ENCODE results near the gene KCNJ9.

The KCNJ9 gene

DNA sequence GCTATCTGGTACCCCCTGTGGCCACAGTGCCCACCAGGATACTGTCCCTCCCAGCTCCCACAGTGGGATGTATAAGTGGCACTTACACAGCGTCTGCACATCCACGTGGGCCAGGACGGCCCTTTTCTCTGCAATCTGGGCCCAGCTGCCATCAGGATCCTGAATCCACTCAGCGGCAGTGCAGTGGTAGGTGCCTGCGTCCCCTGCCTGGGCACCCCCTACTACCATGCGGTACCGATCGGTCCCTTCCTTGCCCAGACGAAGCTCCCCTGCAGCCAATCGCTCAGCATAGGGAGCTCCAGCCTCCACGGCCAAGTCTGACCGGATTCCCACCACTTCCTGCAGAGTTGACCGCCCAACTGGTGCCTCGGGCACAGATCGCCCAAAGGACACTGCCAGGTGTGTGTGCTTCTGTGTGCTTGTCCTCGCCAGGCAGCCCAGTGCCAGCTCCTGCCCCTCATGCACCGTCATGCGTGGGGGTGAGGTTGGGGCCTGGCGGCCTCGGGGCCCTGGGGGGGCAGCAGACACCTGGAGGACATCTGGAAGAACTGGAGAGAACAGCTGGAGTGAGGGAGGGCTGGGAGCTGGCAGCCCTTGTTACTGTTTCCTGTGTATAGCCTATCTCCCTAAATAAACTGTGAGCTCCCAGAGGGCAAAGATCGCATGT, 12.4 kb downstream of the KCNJ9 start:
- no peaks in the 10 kb centered on the region for H3K36me3 ChIP-seq (ENCODE audit: control insufficient read depth, insufficient read depth, low read length)
- H3K4me2 ChIP-seq (ENCODE audit: low read length), result no peak overlapping the region
- H3K9me3 ChIP-seq (ENCODE audit: control insufficient read depth, low read length), result no peaks in the 10 kb centered on the region
- H2AFZ ChIP-seq, result no peak overlapping the region
- H3K27me3 ChIP-seq (ENCODE audit: control insufficient read depth, insufficient read depth, low read length), result no peaks in the 10 kb centered on the region
- no peaks in the 10 kb centered on the region for H3K4me1 ChIP-seq
- TF ChIP-seq, protein P1, sequence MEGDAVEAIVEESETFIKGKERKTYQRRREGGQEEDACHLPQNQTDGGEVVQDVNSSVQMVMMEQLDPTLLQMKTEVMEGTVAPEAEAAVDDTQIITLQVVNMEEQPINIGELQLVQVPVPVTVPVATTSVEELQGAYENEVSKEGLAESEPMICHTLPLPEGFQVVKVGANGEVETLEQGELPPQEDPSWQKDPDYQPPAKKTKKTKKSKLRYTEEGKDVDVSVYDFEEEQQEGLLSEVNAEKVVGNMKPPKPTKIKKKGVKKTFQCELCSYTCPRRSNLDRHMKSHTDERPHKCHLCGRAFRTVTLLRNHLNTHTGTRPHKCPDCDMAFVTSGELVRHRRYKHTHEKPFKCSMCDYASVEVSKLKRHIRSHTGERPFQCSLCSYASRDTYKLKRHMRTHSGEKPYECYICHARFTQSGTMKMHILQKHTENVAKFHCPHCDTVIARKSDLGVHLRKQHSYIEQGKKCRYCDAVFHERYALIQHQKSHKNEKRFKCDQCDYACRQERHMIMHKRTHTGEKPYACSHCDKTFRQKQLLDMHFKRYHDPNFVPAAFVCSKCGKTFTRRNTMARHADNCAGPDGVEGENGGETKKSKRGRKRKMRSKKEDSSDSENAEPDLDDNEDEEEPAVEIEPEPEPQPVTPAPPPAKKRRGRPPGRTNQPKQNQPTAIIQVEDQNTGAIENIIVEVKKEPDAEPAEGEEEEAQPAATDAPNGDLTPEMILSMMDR (IDR thresholded peaks at IDR 0.05), result no peak
- no peaks in the 10 kb centered on the region for H3K79me2 ChIP-seq
- H3K9ac ChIP-seq, result no peak overlapping the region
- no peak overlapping the region for H3K4me3 ChIP-seq (ENCODE audit: low read depth, low read length)
- H3K27ac ChIP-seq, result no peak overlapping the region

DNA sequence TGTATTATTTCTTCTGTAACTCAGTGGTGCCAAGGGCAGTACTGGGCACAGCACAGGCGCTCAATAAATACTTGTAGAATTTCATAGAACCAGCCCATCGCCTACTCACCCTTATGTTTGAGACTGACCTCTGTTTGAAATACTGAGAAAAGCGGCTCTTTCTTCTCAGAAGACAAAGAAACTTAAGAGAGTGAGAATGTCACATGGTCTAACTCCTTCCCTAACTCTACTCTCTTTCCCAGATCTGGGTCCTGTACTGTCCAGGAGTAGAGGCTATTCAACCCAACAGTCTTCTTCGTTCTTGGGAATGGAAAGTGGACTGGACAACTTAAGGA, 12.9 kb downstream of the KCNJ9 start:
- Histone ChIP-seq H3K27ac (no peak overlapping the region), H3K9ac (no peak overlapping the region), H3K9me3 (ENCODE audit: control insufficient read depth, low read length) (no peaks in the 10 kb centered on the region), H3K27me3 (ENCODE audit: control insufficient read depth, insufficient read depth, low read length) (no peaks in the 10 kb centered on the region), H3K4me3 (ENCODE audit: low read depth, low read length) (no peak overlapping the region), H3K36me3 (ENCODE audit: control insufficient read depth, insufficient read depth, low read length) (no peaks in the 10 kb centered on the region), H3K4me2 (ENCODE audit: low read length) (no peak overlapping the region), H3K4me1 (no peaks in the 10 kb centered on the region), H3K79me2 (no peaks in the 10 kb centered on the region), H2AFZ (no peak overlapping the region)
- TF ChIP-seq, protein P1 (IDR thresholded peaks at IDR 0.05), result no peak

DNA sequence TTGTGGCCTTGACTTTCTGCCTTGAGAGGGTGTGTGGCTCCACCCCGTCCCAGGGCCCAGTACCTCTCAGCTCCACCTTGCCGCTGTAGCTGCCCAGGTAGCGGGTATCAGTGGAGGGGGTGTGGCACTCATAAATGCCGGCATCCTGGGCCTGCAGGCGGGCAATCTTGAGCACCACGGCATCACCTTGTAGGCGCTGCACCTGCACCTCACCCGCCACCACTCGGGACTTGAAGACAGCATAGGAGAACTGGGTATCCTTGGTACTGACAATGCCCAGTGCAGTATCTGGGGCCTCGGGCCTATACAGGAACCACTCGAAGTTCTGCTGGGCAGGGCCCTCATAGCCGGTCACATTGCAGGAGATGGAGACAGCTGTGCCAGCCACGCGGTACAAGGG, 13.5 kb downstream of the KCNJ9 start:
- TF ChIP-seq, protein P1 (IDR thresholded peaks at IDR 0.05), result no peak

DNA sequence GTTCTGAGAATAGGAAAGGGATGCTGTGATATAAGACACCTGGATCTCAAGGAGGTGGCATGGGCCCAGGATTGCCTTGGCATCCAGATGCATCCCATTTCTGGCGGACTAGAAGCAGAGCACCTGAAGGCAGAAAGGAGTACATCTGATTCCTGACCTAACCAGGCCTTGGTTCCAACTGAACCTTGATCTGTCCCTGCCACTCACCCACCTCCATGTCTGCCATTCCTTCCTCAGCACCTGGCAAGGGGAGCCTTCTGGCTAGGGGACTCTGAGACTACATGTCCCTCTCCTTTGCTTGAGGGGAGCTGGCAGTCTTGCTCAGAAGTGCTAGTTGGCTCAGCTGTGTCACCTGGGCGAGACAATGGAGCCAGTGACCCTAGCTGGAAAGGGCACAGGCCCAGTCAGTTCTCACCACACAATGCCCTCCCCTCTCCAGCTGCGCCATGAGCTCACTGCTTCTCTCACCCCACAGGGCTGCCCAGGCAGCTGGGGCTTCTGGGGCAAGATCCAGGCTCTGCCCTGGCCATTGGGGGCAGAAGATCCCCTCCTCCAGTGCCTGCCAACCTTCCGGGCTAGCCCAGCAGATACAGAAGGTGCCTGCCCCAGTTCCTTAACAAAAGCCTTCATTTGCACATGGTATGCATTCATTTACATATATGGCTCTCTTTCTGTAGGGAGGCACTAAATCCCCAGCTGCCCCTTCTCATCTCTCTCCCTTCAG, 14.2 kb downstream of the KCNJ9 start:
- H3K4me3 ChIP-seq (ENCODE audit: low read depth, low read length), result no peak overlapping the region

More for the DNA sequence above, 13.5 kb downstream of the KCNJ9 start:
- Histone ChIP-seq H3K79me2 (no peaks in the 10 kb centered on the region), H3K9me3 (ENCODE audit: control insufficient read depth, low read length) (no peaks in the 10 kb centered on the region), H3K4me1 (no peaks in the 10 kb centered on the region), H2AFZ (no peak overlapping the region), H3K9ac (no peak overlapping the region), H3K36me3 (ENCODE audit: control insufficient read depth, insufficient read depth, low read length) (no peaks in the 10 kb centered on the region), H3K4me2 (ENCODE audit: low read length) (no peak overlapping the region), H3K27ac (no peak overlapping the region), H3K27me3 (ENCODE audit: control insufficient read depth, insufficient read depth, low read length) (no peaks in the 10 kb centered on the region), H3K4me3 (ENCODE audit: low read depth, low read length) (no peak overlapping the region)

More for the DNA sequence above, 14.2 kb downstream of the KCNJ9 start:
- no peaks in the 10 kb centered on the region for H3K79me2 ChIP-seq
- H3K9ac ChIP-seq, result no peak overlapping the region
- no peaks in the 10 kb centered on the region for H3K9me3 ChIP-seq (ENCODE audit: control insufficient read depth, low read length)
- TF ChIP-seq, protein P1 (IDR thresholded peaks at IDR 0.05), result no peak
- H3K27me3 ChIP-seq (ENCODE audit: control insufficient read depth, insufficient read depth, low read length), result no peaks in the 10 kb centered on the region
- H3K4me2 ChIP-seq (ENCODE audit: low read length), result no peak overlapping the region
- H2AFZ ChIP-seq, result no peak overlapping the region
- H3K4me1 ChIP-seq, result no peaks in the 10 kb centered on the region
- no peak overlapping the region for H3K27ac ChIP-seq
- H3K36me3 ChIP-seq (ENCODE audit: control insufficient read depth, insufficient read depth, low read length), result no peaks in the 10 kb centered on the region

Measured in parathyroid adenoma (tissue), 2 donors.